Measurements from ENCODE around the gene FCRL2.
"Not testable (repeated sequence)": the region's sequence is repeated elsewhere in the genome, so short reads cannot be mapped to it uniquely, and the experiment has no call there.

FCRL2 gene

GRCh38 chr1:157753611-157754010 lies 23.3 kb downstream of the FCRL2 start:
- DNase-seq (ENCODE audit: low read depth): no peak

GRCh38 chr1:157751283-157751682 lies 25.6 kb downstream of the FCRL2 start:
- DNase-seq (ENCODE audit: low read depth): no peak

- no peak for DNase-seq (ENCODE audit: low read depth)
Observed at GRCh38 chr1:157748262-157748817, 28.6 kb downstream of the FCRL2 start.

- no peak for DNase-seq (ENCODE audit: low read depth)
Observed at GRCh38 chr1:157739229-157739901, 37.6 kb downstream of the FCRL2 start.

- not testable (repeated sequence) for DNase-seq (ENCODE audit: low read depth)
Observed at GRCh38 chr1:157735991-157736390, 40.9 kb downstream of the FCRL2 start.

GRCh38 chr1:157734321-157734720 lies 42.6 kb downstream of the FCRL2 start:
- no peak for DNase-seq (ENCODE audit: low read depth)

GRCh38 chr1:157732755-157733154 lies 44.2 kb downstream of the FCRL2 start:
- no peak for DNase-seq (ENCODE audit: low read depth)

- DNase-seq (ENCODE audit: low read depth): no peak
Observed at GRCh38 chr1:157725221-157725577, 51.7 kb downstream of the FCRL2 start.

GRCh38 chr1:157724537-157725220 lies 52.3 kb downstream of the FCRL2 start:
- no peak for DNase-seq (ENCODE audit: low read depth)

- DNase-seq (ENCODE audit: low read depth): no peak
Observed at GRCh38 chr1:157723157-157723556, 53.8 kb downstream of the FCRL2 start.

GRCh38 chr1:157721985-157722384 lies 54.9 kb downstream of the FCRL2 start:
- no peak for DNase-seq (ENCODE audit: low read depth)

GRCh38 chr1:157715736-157716135 lies 61.2 kb downstream of the FCRL2 start:
- DNase-seq (ENCODE audit: low read depth): no peak

- no peak for DNase-seq (ENCODE audit: low read depth)
Observed at GRCh38 chr1:157711802-157712201, 65.1 kb downstream of the FCRL2 start.

- no peak for DNase-seq (ENCODE audit: low read depth)
Observed at GRCh38 chr1:157704878-157705277, 72.1 kb downstream of the FCRL2 start.

- DNase-seq (ENCODE audit: low read depth): no peak
Observed at GRCh38 chr1:157703981-157704380, 73.0 kb downstream of the FCRL2 start.

- no peak for DNase-seq (ENCODE audit: low read depth)
Observed at GRCh38 chr1:157702308-157702825, 74.6 kb downstream of the FCRL2 start.

GRCh38 chr1:157700732-157701131 lies 76.2 kb downstream of the FCRL2 start, which contains the start of gene FCRL3:
TSS of gene FCRL3 (minus strand) at chr1:157700769. CDS start at chr1:157700489, 280 bp downstream.
- no peak for DNase-seq (ENCODE audit: low read depth)

GRCh38 chr1:157700305-157700704 lies 76.6 kb downstream of the FCRL2 start:
- DNase-seq (ENCODE audit: low read depth): no peak

GRCh38 chr1:157697781-157698569 lies 79.0 kb downstream of the FCRL2 start:
- no peak for DNase-seq (ENCODE audit: low read depth)

GRCh38 chr1:157696966-157697628 lies 79.8 kb downstream of the FCRL2 start:
- no peak for DNase-seq (ENCODE audit: low read depth)

All from activated T-helper 9 cell treated with anti-CD3 and anti-CD28 coated beads, Interleukin-2, amount 50 U/mL, for 16 hours (primary cell).